A549 treated with Mapracorat at 1 μM for 4 hours (cell line): Measurements from ENCODE around the gene LMBRD2. TPM values are rescaled to one million over a fixed set of nuclear protein-coding genes. Genes with fewer than 3 reads are reported as not detected.

Source experiments
- total RNA-seq: library from RNA; stranded (reverse); fragments of 200-300 nt; extraction: Qiagen RNA extraction; gene quantifications from 5 replicates; pipeline ENCODE4 v1.2.3, GENCODE V29; 2022

Gene LMBRD2
- 0.90 to 1.6 TPM (median 1.5 TPM) in 5 replicates for total RNA-seq

DNA sequence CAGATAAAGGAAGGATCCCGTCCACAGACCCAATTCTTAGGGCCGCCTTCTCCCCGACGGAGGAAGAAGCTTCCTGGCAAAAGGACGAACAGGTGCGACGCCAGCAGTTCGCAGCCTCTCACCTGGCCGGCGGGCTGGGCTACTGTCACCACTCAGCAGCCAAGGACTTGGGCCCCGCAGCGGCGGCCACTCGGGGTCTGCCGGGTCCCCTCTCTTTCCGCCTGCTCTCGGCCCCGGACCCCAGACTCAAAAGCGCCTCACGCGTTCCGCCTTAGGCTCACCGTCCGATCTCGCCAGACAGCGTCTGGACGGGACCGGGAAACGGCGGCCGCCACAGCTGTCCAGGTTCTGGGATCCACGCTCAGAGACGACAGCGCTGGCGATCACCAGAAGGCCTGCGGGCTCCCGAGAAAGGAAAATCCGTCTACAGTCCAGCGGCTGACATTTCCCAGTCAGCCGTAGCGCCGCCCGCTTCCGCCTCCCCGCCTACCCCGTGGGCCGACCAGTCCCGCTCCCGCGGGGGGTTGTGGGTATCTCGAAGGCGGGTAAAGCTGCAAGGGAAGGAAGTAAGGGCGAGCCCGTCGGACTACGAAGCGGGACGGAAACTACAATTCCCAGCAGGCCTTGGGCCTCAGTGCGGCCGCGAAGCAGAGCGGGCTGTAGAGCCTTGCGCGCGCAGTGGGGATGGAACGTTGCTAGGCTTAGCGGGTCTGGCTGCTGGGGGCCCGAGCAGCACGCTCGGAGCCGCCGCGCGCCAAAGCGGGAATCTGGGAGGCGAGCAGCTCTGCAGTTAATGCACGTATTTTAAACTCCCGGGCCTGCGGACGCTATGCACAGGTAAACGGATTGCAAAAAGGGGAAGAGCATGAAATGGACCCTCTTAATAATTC is at the start of gene LMBRD2, which contains the start of gene SKP2:
Gene LMBRD2 (minus strand): TSS at position 454 of the 890 bp plus-strand sequence. CDS start 8,538 bp downstream, outside the sequence.
Gene SKP2 (plus strand): TSS at position 678 of the 890 bp plus-strand sequence. CDS start 152 bp downstream, at position 830.

DNA sequence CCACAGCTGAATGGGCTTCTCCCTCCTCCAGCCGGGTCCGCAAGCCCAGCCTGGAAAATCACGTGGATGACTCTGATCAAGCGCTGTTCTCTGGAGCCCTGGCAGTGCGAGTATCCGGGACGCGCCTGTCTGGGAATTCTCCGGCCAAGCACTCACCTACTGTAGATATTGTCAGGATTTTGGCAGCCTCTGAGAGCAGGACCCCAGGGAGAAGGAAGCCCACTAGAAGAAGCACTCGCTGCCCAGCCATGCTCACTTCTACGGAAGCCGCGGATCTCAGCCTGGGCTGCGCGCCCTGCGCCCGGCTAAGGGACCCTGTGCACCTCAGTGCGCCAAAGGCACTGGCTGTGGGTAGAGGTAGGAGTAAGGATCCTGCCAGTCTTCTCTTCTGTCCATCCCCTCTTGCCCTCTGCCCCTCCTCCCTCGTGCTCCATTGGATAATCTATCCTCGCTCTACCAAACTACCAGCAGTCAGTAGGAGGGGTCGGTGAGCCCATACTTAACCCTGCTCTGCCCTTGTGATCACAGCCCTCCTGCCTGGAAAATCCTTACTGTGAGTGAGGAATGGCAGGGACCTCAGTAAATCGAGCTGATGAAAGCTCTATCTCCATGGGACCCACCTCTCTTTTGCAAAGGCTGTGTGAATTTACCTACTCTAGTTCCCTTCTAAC is 85.0 kb downstream of the LMBRD2 start, which contains the start of gene UGT3A2:
Gene UGT3A2 (minus strand): TSS at position 343 of the 671 bp plus-strand sequence. CDS start 93 bp downstream, at position 250.

Other genes starting within 250 kb of the LMBRD2 start
- not detected in 5 replicates for gene CAPSL, start 213.3 kb downstream of the LMBRD2 start, total RNA-seq
- gene UGT3A1, start 160.5 kb downstream of the LMBRD2 start, total RNA-seq, result not detected in 5 replicates
- gene UGT3A2, start 85.0 kb downstream of the LMBRD2 start, total RNA-seq, result not detected in 5 replicates
- gene SKP2, start 224 bp upstream of the LMBRD2 start, total RNA-seq, result 15.0 to 21.6 TPM (median 20.2 TPM) in 5 replicates
- 10.1 to 13.6 TPM (median 11.1 TPM) in 5 replicates for gene NADK2, start 90.0 kb upstream of the LMBRD2 start, total RNA-seq
- not detected in 5 replicates for gene RANBP3L, start 150.0 kb upstream of the LMBRD2 start, total RNA-seq